Lung microvascular endothelial cell (primary cell): ENCODE results near the gene HOXC5. TPM values are rescaled to one million over a fixed set of nuclear protein-coding genes. Genes with fewer than 3 reads are reported as not detected.
A peak's percentile ranks its signal among the peaks of the same experiment; 100 is the strongest.

ENCODE experiments used
- DNase-seq, 2 donors: peaks; one replicate each; pipeline versions ENCODE4 v3.0.0 to v3.0.0-alpha.2; 2010; ENCODE audit warnings: low read depth in 2 of 2
- total RNA-seq: library from RNA; depleted of rRNA; stranded (reverse); fragments of >200 nt; gene quantifications from 2 replicates; pipeline ENCODE4 v1.2.1, GENCODE V29; 2014

HOXC5 gene
- total RNA-seq, 1 donor from 2014 or later, result not detected

- DNase-seq, result peak; percentile 25 to 33
Observed at GRCh38 chr12:53995378-53996239, 37.2 kb upstream of the HOXC5 start.

GRCh38 chr12:53996240-53997203 lies 36.3 kb upstream of the HOXC5 start:
- DNase-seq, result no peak

DNA sequence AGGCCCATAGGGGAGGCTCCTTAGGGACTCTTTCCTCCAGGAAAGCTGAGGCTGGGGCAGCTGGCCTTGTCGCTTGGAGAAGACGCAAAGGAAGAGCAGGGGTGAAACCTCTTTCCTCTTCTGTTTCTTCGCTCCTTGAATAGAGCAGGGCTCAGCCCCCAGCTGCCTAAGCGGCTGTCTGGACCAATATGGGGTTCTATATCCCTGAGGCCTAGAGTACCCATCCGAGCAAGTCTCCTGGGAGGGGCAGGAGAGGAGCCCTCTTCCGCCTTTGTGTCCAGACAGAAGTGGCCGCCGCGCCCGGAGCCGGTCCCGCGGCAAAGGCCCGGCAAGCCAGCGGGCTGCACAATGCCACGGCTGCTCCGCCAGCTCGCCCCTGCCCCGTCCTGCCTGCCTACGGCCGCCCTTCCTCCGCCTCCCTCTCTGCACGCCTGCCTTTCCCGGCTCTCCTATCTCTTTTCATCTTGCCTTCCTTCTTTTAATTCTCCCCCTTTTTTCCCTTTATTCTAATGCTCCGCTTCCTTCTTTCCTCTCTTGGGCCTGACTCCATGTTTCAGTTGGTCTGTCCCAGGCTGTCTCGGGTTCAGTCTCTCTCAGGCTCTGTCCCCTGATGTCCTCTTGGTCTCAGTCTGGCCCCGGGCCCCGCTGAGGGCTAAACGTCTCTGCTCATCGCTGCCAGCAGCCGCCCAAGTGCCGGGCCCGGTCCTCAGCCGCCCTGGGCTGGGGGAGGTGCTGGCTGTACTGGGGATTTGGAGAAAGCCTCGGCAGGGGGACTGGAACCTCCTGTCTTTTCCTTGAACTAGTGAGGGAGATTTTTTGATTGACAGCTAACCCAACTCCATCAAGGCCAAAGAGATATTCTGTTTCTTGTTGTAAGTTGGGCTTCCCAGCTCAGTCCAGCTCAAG lies 35.4 kb upstream of the HOXC5 start:
- DNase-seq, result no peak

DNA sequence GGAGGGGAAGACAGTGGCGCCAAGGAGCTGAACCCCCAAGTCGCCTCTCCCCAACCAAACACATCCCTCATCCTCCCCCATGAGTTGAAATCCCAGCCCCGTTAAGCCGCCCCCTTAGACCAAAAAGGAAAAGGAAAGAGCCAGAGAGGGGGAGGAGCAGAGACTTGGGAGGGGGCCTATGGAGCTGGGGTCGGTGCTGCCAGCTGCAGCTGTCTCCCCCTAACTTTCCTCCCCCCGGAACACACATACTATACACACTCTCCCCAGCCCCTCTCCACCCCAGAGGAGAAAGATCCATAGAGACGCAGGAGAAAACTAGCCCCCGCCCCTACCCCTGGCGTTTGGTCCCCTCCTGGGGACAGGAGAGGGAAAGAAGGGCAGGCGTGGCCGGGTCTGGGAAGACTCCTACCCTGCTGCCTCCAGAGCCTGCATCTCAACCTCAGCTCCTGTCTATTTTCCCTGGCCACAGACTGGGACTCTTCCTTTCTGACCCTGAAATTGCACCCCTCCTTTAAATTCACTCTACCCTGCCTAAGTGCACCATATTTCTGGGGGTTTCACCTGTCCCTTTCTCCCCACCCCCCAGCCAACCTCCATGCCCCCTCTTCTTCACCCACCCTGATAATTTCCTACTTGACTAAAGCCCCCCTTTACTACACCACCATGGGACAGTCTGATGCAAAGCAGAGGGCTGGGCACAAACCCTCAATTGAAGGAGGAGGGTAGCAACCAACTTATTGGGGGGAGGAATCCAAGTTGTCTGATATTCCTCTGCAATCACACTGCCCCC lies 34.5 kb upstream of the HOXC5 start:
- no peak for DNase-seq

- DNase-seq, result no peak
Observed at GRCh38 chr12:53998900-53999236, 34.0 kb upstream of the HOXC5 start.

GRCh38 chr12:53999559-54000115 lies 33.2 kb upstream of the HOXC5 start:
- peak in 1 of 2 donors; percentile 31 for DNase-seq

- no peak for DNase-seq
Observed at GRCh38 chr12:54000116-54001114, 32.4 kb upstream of the HOXC5 start, which contains the start of gene HOXC9. TSS of gene HOXC9 (plus strand) at chr12:54000161. CDS start at chr12:54000189, 28 bp downstream.

DNA sequence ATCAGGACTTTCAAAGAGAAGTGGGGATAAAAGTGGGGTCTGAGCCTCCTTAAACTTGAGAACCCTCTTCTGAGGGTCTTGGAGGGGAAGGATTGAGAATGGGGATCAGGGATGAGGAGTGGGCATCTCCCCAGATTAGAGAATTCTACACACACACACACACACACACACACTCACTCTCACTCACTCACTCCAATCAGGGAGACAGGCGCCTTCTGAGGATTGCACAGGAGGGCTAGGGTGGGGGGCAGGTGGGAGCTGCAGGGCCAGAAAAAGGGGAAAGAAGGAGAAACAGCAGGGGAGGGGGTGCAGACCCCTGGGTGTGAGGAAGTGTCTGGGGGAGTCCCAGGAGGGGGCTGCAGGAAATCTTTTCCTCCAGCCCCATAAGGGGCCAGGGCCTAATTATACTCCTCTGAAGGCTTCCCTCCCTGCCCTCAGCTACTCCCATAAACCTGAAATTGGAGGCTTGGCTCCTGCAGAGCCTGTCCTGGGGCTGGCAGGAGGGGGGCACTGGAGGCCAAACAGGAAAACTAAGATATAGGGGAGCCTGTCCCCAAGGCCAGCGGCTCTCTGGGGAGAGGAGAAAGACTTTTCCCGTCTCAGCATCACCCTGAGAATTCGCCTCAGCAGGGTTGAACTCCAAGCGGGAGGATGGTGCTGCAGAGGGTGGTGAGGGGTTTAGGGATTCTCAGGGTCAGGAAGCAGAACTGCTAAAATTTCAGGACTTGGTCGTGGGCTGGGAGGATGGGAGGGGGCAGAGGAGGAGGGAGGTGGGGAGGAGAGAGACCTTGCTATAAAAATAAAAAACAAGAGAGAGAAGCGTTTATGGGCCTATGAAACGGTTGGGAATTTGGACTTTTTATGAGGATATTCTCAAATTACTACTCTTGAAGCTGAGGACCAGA lies 31.3 kb upstream of the HOXC5 start:
- no peak for DNase-seq

GRCh38 chr12:54002278-54002914 lies 30.5 kb upstream of the HOXC5 start:
- no peak for DNase-seq

DNA sequence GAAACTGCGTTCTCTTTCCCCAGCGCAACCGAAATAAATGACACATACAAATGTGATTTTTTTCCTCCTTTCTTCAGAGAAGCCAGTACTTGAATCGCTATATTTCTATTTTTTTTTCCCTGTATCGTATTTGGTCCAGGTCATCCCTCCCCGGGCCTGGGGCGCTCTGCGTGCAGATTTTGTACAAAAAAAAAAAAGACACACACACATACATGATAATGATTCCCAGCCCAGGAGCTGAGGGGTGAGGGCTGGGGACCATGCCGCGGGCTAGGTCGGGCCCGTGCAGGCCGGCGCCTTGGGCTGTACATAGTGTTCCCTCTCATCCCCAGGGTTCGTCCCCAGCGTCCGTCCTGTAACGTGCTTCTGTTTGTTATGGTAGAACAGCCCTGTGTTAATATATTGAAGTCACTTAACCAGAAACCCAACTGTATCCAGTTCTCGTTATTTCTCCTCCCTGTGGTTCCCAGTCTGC lies 29.9 kb upstream of the HOXC5 start:
- DNase-seq, result no peak

- no peak for DNase-seq
Observed at GRCh38 chr12:54003625-54004024, 29.2 kb upstream of the HOXC5 start.

DNA sequence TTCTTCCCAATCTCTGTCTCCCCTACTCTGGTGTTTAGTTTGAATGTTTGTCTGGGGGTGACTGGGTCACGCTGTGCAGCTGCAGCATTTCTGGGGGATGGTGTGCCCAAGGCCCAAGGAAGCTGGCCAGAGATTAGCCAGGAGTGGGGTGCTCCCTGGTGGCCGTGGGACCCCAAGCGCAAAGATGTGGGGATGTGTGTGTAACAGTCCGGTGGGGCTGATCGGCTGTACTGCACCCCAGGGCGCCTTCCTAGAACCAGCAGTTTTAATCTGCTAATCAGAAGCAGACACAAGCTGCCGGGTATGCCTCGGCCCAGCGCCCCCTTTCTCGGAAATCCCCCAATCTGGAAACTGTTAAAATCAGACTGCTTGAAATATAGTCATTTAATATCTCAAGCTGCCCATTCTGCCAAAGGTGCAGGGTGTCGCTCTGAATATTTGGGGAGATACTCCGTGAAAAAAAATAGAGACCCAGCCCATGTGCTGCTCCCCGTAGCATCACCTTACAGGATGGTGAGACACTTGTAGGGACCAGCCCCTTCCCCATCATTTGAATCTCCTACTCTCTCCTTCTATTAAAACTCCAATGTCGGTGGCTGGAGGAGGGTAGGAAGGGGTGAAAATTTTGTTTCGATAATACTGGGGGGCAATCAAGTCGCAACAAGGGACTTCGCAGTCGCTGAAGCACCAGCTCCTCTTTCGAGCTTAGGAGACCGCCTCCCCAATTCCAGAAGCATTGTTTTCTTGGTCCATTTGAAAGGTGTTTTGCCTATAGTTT lies 28.6 kb upstream of the HOXC5 start:
- no peak for DNase-seq

- no peak for DNase-seq
Observed at GRCh38 chr12:54004841-54005530, 27.9 kb upstream of the HOXC5 start.

DNA sequence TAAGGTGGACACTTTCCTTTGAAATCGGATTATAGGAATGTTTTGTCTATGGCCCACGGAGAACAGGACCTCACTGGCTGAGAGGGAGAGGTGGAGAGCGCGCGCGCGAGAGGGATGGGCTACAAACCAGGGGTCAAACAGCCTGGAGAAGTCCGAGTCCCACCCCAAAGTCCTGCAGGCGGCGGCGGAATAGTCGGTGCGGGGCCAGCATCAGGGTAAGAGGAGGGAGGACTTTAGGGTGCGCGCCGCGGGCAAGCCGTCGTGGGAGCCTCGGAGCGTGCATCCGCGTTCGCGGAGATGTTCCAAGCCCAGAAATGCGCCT lies 27.4 kb upstream of the HOXC5 start:
- DNase-seq, result no peak

DNA sequence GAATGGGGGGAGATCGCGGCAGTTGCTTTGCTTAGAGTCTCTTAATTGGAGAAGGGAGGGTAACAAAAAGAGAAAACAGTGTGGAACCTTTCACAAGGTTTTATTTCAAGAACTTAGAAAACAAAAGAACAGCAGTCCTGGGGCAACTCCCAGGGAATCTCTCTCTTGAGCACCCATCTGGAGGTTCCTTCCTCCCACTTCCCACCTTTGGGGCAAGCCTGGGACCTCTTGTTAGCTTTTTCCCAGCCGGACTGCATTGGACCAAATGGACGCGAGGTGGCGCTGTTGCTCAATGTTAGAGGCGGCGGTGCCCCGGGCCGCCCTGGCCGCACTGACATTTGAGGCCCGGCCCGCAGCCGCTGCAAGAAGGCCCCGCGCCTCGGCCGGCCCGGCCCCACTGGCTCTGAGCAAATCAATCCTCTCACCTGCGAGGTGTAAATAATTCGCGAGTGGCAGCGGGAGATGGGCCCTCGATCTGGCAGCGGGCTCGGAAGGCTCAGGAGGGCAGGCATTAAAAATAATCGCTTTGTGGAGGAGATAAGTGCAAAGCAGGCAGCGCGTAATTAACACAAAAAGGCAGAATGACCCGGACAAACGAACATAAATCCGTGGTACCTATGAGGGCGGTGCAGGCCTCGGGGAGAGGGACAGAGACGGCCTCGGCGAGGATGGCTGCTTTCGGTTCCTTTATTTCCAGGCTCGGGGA lies 26.8 kb upstream of the HOXC5 start:
- DNase-seq, result peak; percentile 82 to 85
